HepG2 (cell line): ENCODE data around the gene ZNF839. TPM values are rescaled to one million over a fixed set of nuclear protein-coding genes. Genes with fewer than 3 reads are reported as not detected.

Source experiments
- ELF3 ChIP-seq: IDR thresholded peaks from 2 replicates; pipeline ENCODE4 v1.6.1; 2016; ENCODE audit warnings: missing genetic modification reagents, missing compliant biosample characterization
- MED8 ChIP-seq: sonication (generic); formaldehyde crosslinking; IDR thresholded peaks from 2 replicates; pipeline ENCODE4 v1.8.1; 2023; ENCODE audit warnings: mild to moderate bottlenecking, missing genetic modification reagents; ENCODE audit not compliant: insufficient replicate concordance
- NFATC3 ChIP-seq: sonication (generic); formaldehyde crosslinking; IDR thresholded peaks from 2 replicates; pipeline ENCODE4 v1.5.1; 2020; ENCODE audit warnings: mild to moderate bottlenecking, missing genetic modification reagents
- PHF5A ChIP-seq: IDR thresholded peaks from one replicate; pipeline ENCODE4 v1.6.1; 2018; ENCODE audit warnings: low read depth, missing genetic modification reagents; ENCODE audit not compliant: unreplicated experiment
- SMAD1 ChIP-seq: sonication (generic); formaldehyde crosslinking; IDR thresholded peaks from 2 replicates; pipeline ENCODE4 v1.4.0; 2020; ENCODE audit warnings: missing genetic modification reagents, low read depth, mild to moderate bottlenecking, borderline replicate concordance
- USF2 ChIP-seq, 2 experiments: sonication (generic) in 1 of 2; formaldehyde crosslinking in 1 of 2; IDR thresholded peaks; 2 replicates each; pipeline versions ENCODE4 v1.5.1 to v1.6.1; 2011 to 2020; ENCODE audit warnings: borderline replicate concordance in 1 of 2, low read depth in 1 of 2, low read length in 1 of 2, mild to moderate bottlenecking in 1 of 2, missing genetic modification reagents in 1 of 2, moderate library complexity in 1 of 2
- ZFP91 ChIP-seq: sonication (generic); formaldehyde crosslinking; IDR thresholded peaks from 2 replicates; pipeline ENCODE4 v1.9.0; 2022; ENCODE audit warnings: missing genetic modification reagents, mild to moderate bottlenecking, borderline replicate concordance
- ZNF253 ChIP-seq: sonication (generic); formaldehyde crosslinking; IDR thresholded peaks from 2 replicates; pipeline ENCODE4 v1.8.0; 2022; ENCODE audit warnings: mild to moderate bottlenecking, missing genetic modification reagents, borderline replicate concordance
- ZNF337 ChIP-seq: sonication (generic); formaldehyde crosslinking; IDR thresholded peaks from 2 replicates; pipeline ENCODE4 v1.5.1; 2020; ENCODE audit warnings: missing genetic modification reagents, low read depth, mild to moderate bottlenecking, borderline replicate concordance
- ZNF598 ChIP-seq: sonication (generic); formaldehyde crosslinking; IDR thresholded peaks from 2 replicates; pipeline ENCODE4 v1.5.1; 2020; ENCODE audit warnings: mild to moderate bottlenecking, missing genetic modification reagents, borderline replicate concordance
- ZNF678 ChIP-seq: sonication (generic); formaldehyde crosslinking; IDR thresholded peaks from 2 replicates; pipeline ENCODE4 v1.4.0; 2020; ENCODE audit warnings: mild to moderate bottlenecking, missing genetic modification reagents
- ZNF7 ChIP-seq: IDR thresholded peaks from 2 replicates; pipeline ENCODE4 v1.6.1; 2016; ENCODE audit warnings: missing biosample characterization, missing genetic modification reagents
- ZNF841 ChIP-seq: sonication (generic); formaldehyde crosslinking; IDR thresholded peaks from 2 replicates; pipeline ENCODE4 v1.8.1; 2023; ENCODE audit warnings: missing genetic modification reagents, borderline replicate concordance
- polyA plus RNA-seq, 8 experiments: library from polyadenylated mRNA; depleted of rRNA in 3 of 8; stranded (reverse) in 7 of 8; unstranded in 1 of 8; fragments of >200 nt; fragmentation: Illumina TruSeq in 4 of 8; extraction: Trizol in 4 of 8; gene quantifications; 2 replicates each; pipeline versions ENCODE4 v1.2.1 to v1.2.3, GENCODE V29; 2011 to 2016; ENCODE audit warnings: low read depth in 4 of 8, missing spikeins in 1 of 8, mixed read lengths in 1 of 8; ENCODE audit not compliant: insufficient read depth in 1 of 8
- total RNA-seq, 5 experiments: library from RNA; depleted of rRNA; stranded (reverse); fragments of >200 nt; fragmentation: Illumina TruSeq; extraction: Trizol; gene quantifications; 2 replicates each; pipeline ENCODE4 v1.2.3, GENCODE V29; 2016; ENCODE audit warnings: low read depth in 1 of 5
- TF ChIP-seq, protein P1 (sequence below): sonication (generic); formaldehyde crosslinking; IDR thresholded peaks from 2 replicates; pipeline ENCODE4 v1.4.0; 2020; ENCODE audit warnings: missing genetic modification reagents
- TF ChIP-seq, protein P2 (sequence below): sonication (generic); formaldehyde crosslinking; IDR thresholded peaks from 2 replicates; pipeline ENCODE4 v1.4.0; 2020; ENCODE audit warnings: missing genetic modification reagents, low read depth, mild to moderate bottlenecking, borderline replicate concordance

ZNF839 gene
- total and polyA plus RNA-seq, 2 of the 13 experiments (the other 11 are each of a cell fraction or from before 2014, with no cell fraction given): 11.1 to 12.8 TPM

GRCh38 chr14:102314242-102315011, 5.1 kb upstream of the ZNF839 start (continued):
- TF ChIP-seq ELF3 (CRISPR knock-in tag) (peak; percentile 84), ZNF337 (CRISPR knock-in tag) (peak; percentile 48; the same call in 1 of the 2 replicates), MED8 (CRISPR knock-in tag) (no peak), ZNF841 (CRISPR knock-in tag) (no peak), ZNF598 (peak; percentile 84; the same call in 1 of the 2 replicates), SMAD1 (CRISPR knock-in tag) (no peak), USF2 (IDR thresholded peaks at IDR 0.05; ENCODE audit: low read depth, low read length) (0 out of 2 replicates have a peak, but pooled peaks have one; percentile 14), USF2 (CRISPR knock-in tag; IDR thresholded peaks at IDR 0.05; ENCODE audit: borderline replicate concordance) (peak; percentile 64; the same call in 1 of the 2 replicates), ZNF7 (no peak), PHF5A (CRISPR knock-in tag) (no peak), ZNF678 (CRISPR knock-in tag) (0 out of 2 replicates have a peak, but pooled peaks have one; percentile 22), ZFP91 (peak; percentile 87), ZNF253 (CRISPR knock-in tag) (no peak), NFATC3 (CRISPR knock-in tag) (0 out of 2 replicates have a peak, but pooled peaks have one; percentile 63)
- TF ChIP-seq, protein P1, sequence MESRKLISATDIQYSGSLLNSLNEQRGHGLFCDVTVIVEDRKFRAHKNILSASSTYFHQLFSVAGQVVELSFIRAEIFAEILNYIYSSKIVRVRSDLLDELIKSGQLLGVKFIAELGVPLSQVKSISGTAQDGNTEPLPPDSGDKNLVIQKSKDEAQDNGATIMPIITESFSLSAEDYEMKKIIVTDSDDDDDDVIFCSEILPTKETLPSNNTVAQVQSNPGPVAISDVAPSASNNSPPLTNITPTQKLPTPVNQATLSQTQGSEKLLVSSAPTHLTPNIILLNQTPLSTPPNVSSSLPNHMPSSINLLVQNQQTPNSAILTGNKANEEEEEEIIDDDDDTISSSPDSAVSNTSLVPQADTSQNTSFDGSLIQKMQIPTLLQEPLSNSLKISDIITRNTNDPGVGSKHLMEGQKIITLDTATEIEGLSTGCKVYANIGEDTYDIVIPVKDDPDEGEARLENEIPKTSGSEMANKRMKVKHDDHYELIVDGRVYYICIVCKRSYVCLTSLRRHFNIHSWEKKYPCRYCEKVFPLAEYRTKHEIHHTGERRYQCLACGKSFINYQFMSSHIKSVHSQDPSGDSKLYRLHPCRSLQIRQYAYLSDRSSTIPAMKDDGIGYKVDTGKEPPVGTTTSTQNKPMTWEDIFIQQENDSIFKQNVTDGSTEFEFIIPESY: peak; percentile 61
- TF ChIP-seq, protein P2, sequence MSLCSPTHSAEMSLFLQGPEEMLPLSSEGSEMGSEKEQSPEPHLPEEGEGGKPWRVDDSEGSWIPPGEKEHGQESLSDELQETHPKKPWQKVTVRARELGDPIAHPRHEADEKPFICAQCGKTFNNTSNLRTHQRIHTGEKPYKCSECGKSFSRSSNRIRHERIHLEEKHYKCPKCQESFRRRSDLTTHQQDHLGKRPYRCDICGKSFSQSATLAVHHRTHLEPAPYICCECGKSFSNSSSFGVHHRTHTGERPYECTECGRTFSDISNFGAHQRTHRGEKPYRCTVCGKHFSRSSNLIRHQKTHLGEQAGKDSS (CRISPR knock-in tag): peak; percentile 81; the same call in 1 of the 2 replicates
